Measurements from ENCODE around the gene PALLD. TPM values are rescaled to one million over a fixed set of nuclear protein-coding genes. Genes with fewer than 3 reads are reported as not detected.

PALLD gene
- total RNA-seq, 2 experiments from 2014 or later, result 1.5 to 3.7 TPM

DNA sequence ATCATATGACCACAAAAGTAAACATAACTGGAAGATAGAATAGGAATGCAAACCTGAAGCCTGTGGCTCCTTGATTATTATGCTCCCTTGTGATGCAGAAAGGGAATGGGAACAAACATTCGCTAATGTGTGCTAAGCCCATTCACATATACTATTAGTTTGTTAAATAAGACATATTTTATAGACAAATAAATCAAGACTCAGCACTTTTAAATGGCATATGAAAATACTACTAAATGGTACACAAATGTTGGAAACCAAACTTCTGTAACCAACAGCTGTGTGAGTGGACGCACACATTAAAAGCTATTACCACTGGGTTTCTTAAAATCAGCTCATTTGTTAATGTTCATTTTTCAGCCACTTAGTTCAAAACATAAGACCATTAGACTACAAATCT is 417.2 kb downstream of the PALLD start:
- H3K27ac Mint-ChIP-seq, result no peak overlapping the region
- no peaks in the 10 kb centered on the region for H3K4me1 Mint-ChIP-seq
- no peak for ATAC-seq
- H3K4me3 Mint-ChIP-seq, result no peak overlapping the region
- H3K36me3 Mint-ChIP-seq, result no peaks in the 10 kb centered on the region
- CTCF ChIA-PET, result interaction anchor here (0.5 to 0.8 kb wide), 2 partner anchors 9 to 96 kb away, joined by 3 to 5 read pairs; no protein-coding TSS in a partner anchor
- H3K9me3 Mint-ChIP-seq (ENCODE audit: low read depth), result no peaks in the 10 kb centered on the region
- no peak for DNase-seq
- no peaks in the 10 kb centered on the region for H3K27me3 Mint-ChIP-seq

DNA sequence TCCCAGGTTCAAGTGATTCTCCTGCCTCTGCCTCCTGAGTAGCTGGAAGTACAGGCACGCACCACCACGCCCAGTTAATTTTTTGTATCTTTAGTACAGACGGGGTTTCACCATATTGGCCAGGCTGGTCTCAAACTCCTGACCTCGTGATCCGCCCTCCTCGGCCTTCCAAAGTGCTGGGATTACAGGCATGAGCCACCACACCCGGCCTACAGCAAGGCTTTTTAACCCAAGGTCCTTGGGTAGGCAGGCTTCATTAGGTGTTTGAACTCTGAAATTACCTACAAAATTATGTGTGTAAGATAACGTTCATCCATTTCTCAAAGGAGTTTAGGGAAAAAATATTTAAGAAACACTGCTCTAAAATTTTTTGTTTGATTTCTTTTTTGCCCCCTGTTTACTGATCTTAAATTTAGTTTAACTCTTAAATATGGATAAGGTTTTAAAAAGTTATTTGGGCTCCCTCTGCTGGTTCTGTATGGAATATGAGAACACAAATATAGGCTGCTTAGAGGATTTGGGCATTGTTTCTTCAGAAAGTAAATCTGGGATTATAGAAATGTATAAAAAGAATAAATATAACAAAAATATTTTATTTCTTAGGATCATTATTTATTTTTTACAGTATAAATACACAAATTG is 420.4 kb downstream of the PALLD start:
- DNase-seq, result no peak
- Mint-ChIP-seq H3K36me3 (no peaks in the 10 kb centered on the region), H3K27me3 (no peaks in the 10 kb centered on the region)

DNA sequence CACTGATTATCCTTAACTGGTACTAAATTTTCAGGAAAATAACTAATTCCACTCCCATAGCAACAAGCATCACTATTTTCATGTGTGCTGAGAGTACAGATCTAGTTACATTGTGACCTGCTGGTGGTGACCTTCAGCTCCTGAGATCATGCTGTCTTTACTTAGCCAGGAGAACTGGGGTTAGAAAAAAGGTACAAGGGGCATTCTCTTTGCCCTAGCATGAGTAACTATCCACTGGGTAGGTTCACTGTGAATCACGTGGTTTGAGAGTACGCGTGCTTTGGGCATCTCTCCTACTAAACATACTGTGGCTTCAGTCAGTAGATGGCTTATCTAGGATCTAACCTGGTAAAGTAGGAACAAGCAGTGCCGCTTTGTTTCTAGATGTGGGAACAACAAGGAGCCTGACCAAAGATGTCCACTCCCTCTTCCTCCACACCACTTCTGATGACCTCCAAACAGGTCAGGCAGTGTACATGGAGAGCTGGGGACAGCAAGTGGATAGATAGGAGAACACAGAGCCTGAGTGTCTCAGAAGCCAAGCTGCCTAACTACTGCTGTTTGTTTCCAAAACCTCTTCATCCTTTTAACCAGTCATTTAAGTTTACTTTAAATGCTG is 423.0 kb downstream of the PALLD start:
- DNase-seq, result no peak

More for the DNA sequence above, 420.4 kb downstream of the PALLD start:
- H3K4me1 Mint-ChIP-seq, result no peaks in the 10 kb centered on the region
- no peak overlapping the region for H3K4me3 Mint-ChIP-seq
- H3K9me3 Mint-ChIP-seq (ENCODE audit: low read depth), result no peaks in the 10 kb centered on the region
- CTCF ChIA-PET, result interaction anchor here (0.6 to 1.1 kb wide), 2 partner anchors 168 to 373 kb away, joined by 3 read pairs; no protein-coding TSS in a partner anchor
- no peak overlapping the region for H3K27ac Mint-ChIP-seq
- ATAC-seq, result no peak

GRCh38 chr4:168920441-168921065 is 423.7 kb downstream of the PALLD start:
- Mint-ChIP-seq H3K36me3 (no peaks in the 10 kb centered on the region), H3K9me3 (ENCODE audit: low read depth) (no peaks in the 10 kb centered on the region), H3K27me3 (no peaks in the 10 kb centered on the region), H3K27ac (no peak overlapping the region), H3K4me3 (no peak overlapping the region), H3K4me1 (no peaks in the 10 kb centered on the region)
- CTCF ChIA-PET, result interaction anchor here (0.7 to 2.4 kb wide), 12 partner anchors 8 to 573 kb away, joined by 3 to 6 read pairs (median 3); no protein-coding TSS in a partner anchor
- DNase-seq, result no peak
- ATAC-seq, result no peak

More for the DNA sequence above, 423.0 kb downstream of the PALLD start:
- Mint-ChIP-seq H3K27me3 (no peaks in the 10 kb centered on the region), H3K4me1 (no peaks in the 10 kb centered on the region), H3K27ac (no peak overlapping the region), H3K4me3 (no peak overlapping the region), H3K36me3 (no peaks in the 10 kb centered on the region), H3K9me3 (ENCODE audit: low read depth) (no peaks in the 10 kb centered on the region)
- CTCF ChIA-PET, result interaction anchor here (0.7 to 1.5 kb wide), 7 partner anchors 8 to 406 kb away, joined by 3 to 5 read pairs (median 3); no protein-coding TSS in a partner anchor
- ATAC-seq, result no peak

DNA sequence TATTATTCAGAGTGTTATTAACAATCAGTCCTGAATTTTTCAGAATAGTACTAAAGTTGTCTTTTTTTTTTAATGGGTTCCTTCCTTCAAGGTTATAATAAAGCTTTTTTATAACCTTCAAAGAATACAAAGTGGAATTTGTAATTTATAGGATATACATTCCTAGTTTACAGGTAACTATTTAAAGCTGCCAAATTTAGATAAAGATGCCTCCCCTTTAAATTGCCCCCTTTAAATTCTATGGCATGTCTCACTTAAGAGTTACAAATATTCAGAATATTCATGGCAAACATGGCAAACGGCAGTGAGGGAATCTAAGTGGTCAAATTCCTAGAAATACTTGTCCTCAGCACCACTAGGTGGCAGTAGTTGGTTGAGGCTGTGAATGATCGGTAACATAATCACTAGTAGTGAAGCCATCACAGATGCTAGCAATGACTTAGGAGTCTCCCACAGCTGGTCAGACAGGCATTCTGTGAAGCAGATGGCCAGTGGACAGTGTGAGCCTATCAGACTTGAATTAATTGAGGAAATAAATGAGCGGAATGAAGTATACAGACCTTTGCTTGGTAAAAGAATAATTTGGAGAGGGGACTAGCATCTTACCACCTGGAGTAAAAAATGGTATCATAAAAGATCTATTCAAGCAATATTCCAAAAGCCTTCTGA is 426.8 kb downstream of the PALLD start:
- Mint-ChIP-seq H3K27me3 (no peaks in the 10 kb centered on the region), H3K4me1 (no peaks in the 10 kb centered on the region), H3K4me3 (no peak overlapping the region), H3K27ac (no peak overlapping the region), H3K9me3 (ENCODE audit: low read depth) (no peaks in the 10 kb centered on the region), H3K36me3 (no peaks in the 10 kb centered on the region)
- ATAC-seq, result peak; percentile 39
- peak; percentile 61 for DNase-seq
- CTCF ChIA-PET, result interaction anchor here (0.9 to 2.5 kb wide), 21 partner anchors 9 to 642 kb away, joined by 3 to 12 read pairs (median 4); partner anchors contain the start of genes CBR4 and DDX60L

- peaks cover 1% of the 10 kb centered on the region for H3K36me3 Mint-ChIP-seq
- no peak overlapping the region for H3K27ac Mint-ChIP-seq
- ATAC-seq (no peak), DNase-seq (no peak)
- H3K4me1 Mint-ChIP-seq, result no peaks in the 10 kb centered on the region
- H3K27me3 Mint-ChIP-seq, result no peaks in the 10 kb centered on the region
- CTCF ChIA-PET, result interaction anchor here (1.0 to 2.4 kb wide), 9 partner anchors 8 to 572 kb away, joined by 3 to 12 read pairs (median 5); partner anchors contain the start of gene CBR4
- H3K4me3 Mint-ChIP-seq, result no peak overlapping the region
- no peaks in the 10 kb centered on the region for H3K9me3 Mint-ChIP-seq (ENCODE audit: low read depth)
Measured at GRCh38 chr4:168924667-168925066, 427.8 kb downstream of the PALLD start.

GRCh38 chr4:168925789-168926490 is 429.1 kb downstream of the PALLD start:
- H3K4me1 Mint-ChIP-seq, result no peaks in the 10 kb centered on the region
- CTCF ChIA-PET, result no interaction called here
- H3K27me3 Mint-ChIP-seq, result no peaks in the 10 kb centered on the region
- no peak overlapping the region for H3K4me3 Mint-ChIP-seq
- DNase-seq, result no peak
- no peak for ATAC-seq
- H3K27ac Mint-ChIP-seq, result no peak overlapping the region
- H3K36me3 Mint-ChIP-seq, result peaks cover 4% of the 10 kb centered on the region
- H3K9me3 Mint-ChIP-seq (ENCODE audit: low read depth), result peaks cover 4% of the 10 kb centered on the region

- CTCF ChIA-PET, result interaction anchor here (1.3 kb wide), 1 partner anchor 9 kb away, joined by 4 read pairs; no protein-coding TSS in a partner anchor
- Mint-ChIP-seq H3K4me1 (no peaks in the 10 kb centered on the region), H3K4me3 (no peak overlapping the region), H3K27ac (no peak overlapping the region), H3K36me3 (peaks cover 11% of the 10 kb centered on the region), H3K9me3 (ENCODE audit: low read depth) (peaks cover 14% of the 10 kb centered on the region), H3K27me3 (no peaks in the 10 kb centered on the region)
- DNase-seq (no peak), ATAC-seq (no peak)
Measured at GRCh38 chr4:168928346-168928745, 431.5 kb downstream of the PALLD start.

DNA sequence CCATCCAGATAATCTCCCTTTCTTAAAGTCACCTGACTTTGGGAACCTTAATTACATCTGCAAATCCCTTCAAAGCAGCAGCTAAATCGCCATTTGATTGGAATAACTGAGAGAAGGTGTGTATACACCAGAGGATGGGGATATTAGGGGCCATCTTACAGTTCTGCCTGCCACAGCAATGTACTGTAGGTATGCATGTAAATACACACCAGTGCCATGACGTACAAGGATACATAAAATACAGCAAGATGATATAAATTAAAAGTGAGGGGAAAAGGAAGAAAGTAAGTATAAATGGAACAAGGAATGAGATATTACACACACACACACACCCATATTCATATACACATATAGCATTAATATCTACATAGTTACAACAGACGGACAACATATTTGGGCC is 432.0 kb downstream of the PALLD start:
- no peak for ATAC-seq
- Mint-ChIP-seq H3K27ac (no peak overlapping the region), H3K4me3 (no peak overlapping the region), H3K27me3 (no peaks in the 10 kb centered on the region), H3K4me1 (no peaks in the 10 kb centered on the region), H3K36me3 (peaks cover 11% of the 10 kb centered on the region), H3K9me3 (ENCODE audit: low read depth) (peaks cover 14% of the 10 kb centered on the region)
- DNase-seq, result no peak
- CTCF ChIA-PET, result interaction anchor here (0.9 to 1.3 kb wide), 2 partner anchors 10 to 72 kb away, joined by 3 to 4 read pairs; no protein-coding TSS in a partner anchor

DNA sequence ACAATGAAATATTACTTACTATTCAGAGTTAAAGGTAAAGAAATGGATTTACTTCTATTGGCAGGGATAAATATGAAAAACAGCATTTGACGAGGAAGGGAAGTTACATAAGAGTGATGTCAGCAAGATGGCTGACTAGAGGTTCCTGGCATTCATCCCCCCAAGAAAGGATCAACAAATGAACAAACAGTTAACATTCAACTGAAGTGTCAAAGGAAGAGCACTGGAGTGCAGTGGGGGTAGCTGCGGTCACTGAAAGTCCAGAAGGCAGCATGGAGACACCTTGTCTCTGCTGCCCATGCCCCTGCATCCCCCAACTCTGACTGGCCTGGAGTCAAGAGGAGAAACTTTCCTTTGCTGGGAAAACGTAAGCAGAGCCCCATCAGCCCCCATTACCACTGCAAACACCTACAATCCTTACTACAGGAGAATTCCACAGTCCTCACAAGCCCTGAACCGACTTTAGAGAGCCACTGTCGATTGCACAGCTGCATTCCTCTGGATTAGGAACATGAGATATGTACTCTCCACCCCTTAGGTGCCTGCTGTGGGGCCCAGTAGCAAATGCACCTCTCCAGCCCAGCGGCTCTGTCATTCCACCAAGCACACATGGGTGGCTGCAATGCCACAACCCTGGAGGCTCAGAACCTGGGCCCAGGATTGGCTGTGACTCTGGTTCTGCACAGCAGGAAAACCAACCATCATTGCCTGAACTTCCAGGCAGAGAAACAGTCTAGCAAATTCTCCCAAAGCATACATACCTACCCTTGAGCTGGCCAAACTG is 433.8 kb downstream of the PALLD start:
- DNase-seq (no peak), ATAC-seq (no peak)
- Mint-ChIP-seq H3K9me3 (ENCODE audit: low read depth) (peaks cover 14% of the 10 kb centered on the region), H3K27ac (no peak overlapping the region), H3K4me1 (no peaks in the 10 kb centered on the region), H3K27me3 (no peaks in the 10 kb centered on the region), H3K36me3 (peaks cover 11% of the 10 kb centered on the region), H3K4me3 (no peak overlapping the region)
- CTCF ChIA-PET, result interaction anchor here (0.6 kb wide), 1 partner anchor 91 kb away, joined by 3 read pairs; no protein-coding TSS in a partner anchor

DNA sequence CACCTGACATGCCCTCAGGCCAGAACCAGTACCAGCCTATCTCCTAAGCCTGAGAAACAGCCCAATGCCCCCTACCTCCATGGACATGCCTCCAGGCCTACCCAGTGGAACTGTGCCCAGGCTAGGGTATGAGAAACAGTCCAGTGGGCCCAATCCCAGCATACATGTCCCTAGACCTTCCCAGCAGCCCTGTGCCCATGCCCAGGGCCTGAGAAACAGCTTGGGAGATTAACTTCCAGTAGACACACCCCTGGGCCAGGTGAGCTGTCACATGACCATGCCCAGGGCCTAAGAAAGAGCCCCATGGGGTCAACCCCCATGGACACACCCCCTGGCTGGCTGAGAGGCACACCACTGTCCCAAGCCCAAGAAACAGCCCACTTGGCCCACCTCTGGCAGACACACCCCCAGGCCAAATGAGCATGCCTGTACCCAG is 434.4 kb downstream of the PALLD start:
- no peaks in the 10 kb centered on the region for H3K4me1 Mint-ChIP-seq
- H3K4me3 Mint-ChIP-seq, result no peak overlapping the region
- peaks cover 11% of the 10 kb centered on the region for H3K36me3 Mint-ChIP-seq
- DNase-seq, result no peak
- peaks cover 14% of the 10 kb centered on the region for H3K9me3 Mint-ChIP-seq (ENCODE audit: low read depth)
- no peak overlapping the region for H3K27ac Mint-ChIP-seq
- ATAC-seq, result no peak
- H3K27me3 Mint-ChIP-seq, result no peaks in the 10 kb centered on the region
- CTCF ChIA-PET, result no interaction called here

DNA sequence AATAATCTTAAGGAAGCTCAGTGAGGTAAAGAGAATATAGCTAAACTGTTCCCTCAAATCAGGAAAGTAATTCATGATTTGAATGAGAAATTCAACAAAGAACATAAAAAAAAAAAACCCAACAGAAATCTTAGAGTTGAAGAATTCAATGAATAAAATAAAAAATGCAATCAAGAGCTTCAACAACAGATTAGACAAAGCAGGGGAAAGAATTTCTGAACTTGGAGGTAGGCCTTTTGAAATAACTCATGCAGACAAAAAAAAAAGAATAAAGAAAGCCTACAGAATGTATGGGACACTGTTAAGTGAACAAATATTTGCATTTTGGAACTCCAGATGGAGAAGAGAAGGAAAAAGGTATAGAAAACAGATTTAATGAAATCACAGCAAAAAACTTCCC is 435.3 kb downstream of the PALLD start:
- Mint-ChIP-seq H3K4me1 (no peaks in the 10 kb centered on the region), H3K36me3 (peaks cover 11% of the 10 kb centered on the region), H3K4me3 (no peak overlapping the region), H3K27ac (no peak overlapping the region), H3K27me3 (no peaks in the 10 kb centered on the region), H3K9me3 (ENCODE audit: low read depth) (peaks cover 14% of the 10 kb centered on the region)
- DNase-seq (no peak), ATAC-seq (no peak)
- CTCF ChIA-PET, result interaction anchor here (1.7 kb wide), 1 partner anchor 8 kb away, joined by 5 read pairs; no protein-coding TSS in a partner anchor

Data from activated CD8-positive, alpha-beta memory T cell treated with anti-CD3 and anti-CD28 coated beads, Interleukin-2, amount 10 ng/mL, durations not matched to agents 7 days and 5 days (primary cell).